ENCODE results near the gene PLEKHH2. TPM values are rescaled to one million over a fixed set of nuclear protein-coding genes. Genes with fewer than 3 reads are reported as not detected.

Gene PLEKHH2
- total RNA-seq, 4 donors from 2014 or later: 6.8 to 77.3 (median 11.5) TPM

- 87% methylated on average over 1 of the region's 1 CpG for WGBS
- TF ChIP-seq POLR2AphosphoS5 (IDR thresholded peaks at IDR 0.05): no peak
- TF ChIP-seq EP300 (IDR thresholded peaks at IDR 0.05): no peak
- no peak for TF ChIP-seq POLR2A (IDR thresholded peaks at IDR 0.05)
- no peak for TF ChIP-seq CTCF (IDR thresholded peaks at IDR 0.05)
- Histone ChIP-seq H3K27ac (no peak overlapping the region), H3K9me3 (no peaks in the 10 kb centered on the region), H3K27me3 (no peaks in the 10 kb centered on the region), H3K36me3 (peaks cover 23% of the 10 kb centered on the region), H3K4me1 (peaks cover 8% of the 10 kb centered on the region), H3K4me3 (no peak overlapping the region)
- DNase-seq (ENCODE audit: low spot score in 2 of 2): no peak
Measured at GRCh38 chr2:43776324-43776723, 139.3 kb downstream of the PLEKHH2 start.

- H3K4me1 ChIP-seq: peaks cover 8% of the 10 kb centered on the region
- peaks cover 23% of the 10 kb centered on the region for H3K36me3 ChIP-seq
- DNase-seq (ENCODE audit: low spot score in 2 of 2): no peak
- no peak overlapping the region for H3K27ac ChIP-seq
- H3K4me3 ChIP-seq: no peak overlapping the region
- no peaks in the 10 kb centered on the region for H3K9me3 ChIP-seq
- TF ChIP-seq EP300 (IDR thresholded peaks at IDR 0.05): no peak
- TF ChIP-seq POLR2AphosphoS5 (IDR thresholded peaks at IDR 0.05): no peak
- no peak for TF ChIP-seq POLR2A (IDR thresholded peaks at IDR 0.05)
- TF ChIP-seq CTCF (IDR thresholded peaks at IDR 0.05): no peak
- 98% methylated on average over 8 of the region's 8 CpGs for WGBS
- H3K27me3 ChIP-seq: no peaks in the 10 kb centered on the region
Measured at GRCh38 chr2:43777306-43777926, 140.4 kb downstream of the PLEKHH2 start.

- TF ChIP-seq POLR2AphosphoS5 (IDR thresholded peaks at IDR 0.05): no peak
- TF ChIP-seq POLR2A (IDR thresholded peaks at IDR 0.05): no peak
- TF ChIP-seq EP300 (IDR thresholded peaks at IDR 0.05): no peak
- TF ChIP-seq CTCF (IDR thresholded peaks at IDR 0.05): no peak
- H3K4me1 ChIP-seq: peaks cover 8% of the 10 kb centered on the region
- H3K27ac ChIP-seq: no peak overlapping the region
- no peak overlapping the region for H3K4me3 ChIP-seq
- no peaks in the 10 kb centered on the region for H3K27me3 ChIP-seq
- WGBS: 92% methylated on average over 8 of the region's 8 CpGs
- DNase-seq (ENCODE audit: low spot score in 2 of 2): no peak
- H3K36me3 ChIP-seq: peaks cover 23% of the 10 kb centered on the region
- H3K9me3 ChIP-seq: no peaks in the 10 kb centered on the region
Measured at GRCh38 chr2:43778233-43778632, 141.2 kb downstream of the PLEKHH2 start.

GRCh38 chr2:43787895-43788294 lies 150.8 kb downstream of the PLEKHH2 start:
- H3K9me3 ChIP-seq: no peaks in the 10 kb centered on the region
- TF ChIP-seq POLR2AphosphoS5 (IDR thresholded peaks at IDR 0.05) (no peak), POLR2A (IDR thresholded peaks at IDR 0.05) (no peak), EP300 (IDR thresholded peaks at IDR 0.05) (no peak), CTCF (IDR thresholded peaks at IDR 0.05) (no peak)
- H3K27me3 ChIP-seq: no peaks in the 10 kb centered on the region
- no peak overlapping the region for H3K27ac ChIP-seq
- H3K4me1 ChIP-seq: peaks cover 2% of the 10 kb centered on the region
- no peak overlapping the region for H3K4me3 ChIP-seq
- no peak for DNase-seq (ENCODE audit: low spot score in 2 of 2)
- H3K36me3 ChIP-seq: peaks cover 39% of the 10 kb centered on the region

- Histone ChIP-seq H3K36me3 (peaks cover 39% of the 10 kb centered on the region), H3K4me1 (peaks cover 2% of the 10 kb centered on the region), H3K27me3 (no peaks in the 10 kb centered on the region), H3K9me3 (no peaks in the 10 kb centered on the region), H3K4me3 (no peak overlapping the region), H3K27ac (no peak overlapping the region)
- TF ChIP-seq CTCF (IDR thresholded peaks at IDR 0.05) (no peak), POLR2AphosphoS5 (IDR thresholded peaks at IDR 0.05) (no peak), EP300 (IDR thresholded peaks at IDR 0.05) (no peak), POLR2A (IDR thresholded peaks at IDR 0.05) (no peak)
- WGBS: 100% methylated on average over 1 of the region's 1 CpG
- no peak for DNase-seq (ENCODE audit: low spot score in 2 of 2)
Measured at GRCh38 chr2:43788646-43789045, 151.6 kb downstream of the PLEKHH2 start.

Data from suprapubic skin (tissue), 4 donors.